Esophagus muscularis mucosa (tissue), 4 donors: ENCODE measurements around the gene NTN5. TPM values are rescaled to one million over a fixed set of nuclear protein-coding genes. Genes with fewer than 3 reads are reported as not detected.
"Not testable (repeated sequence)": the region's sequence is repeated elsewhere in the genome, so short reads cannot be mapped to it uniquely, and the experiment has no call there.

ENCODE experiments used
- DNase-seq: peaks from one replicate; pipeline ENCODE4 v3.0.0-alpha.2; 2017; ENCODE audit errors: extremely low spot score
- H3K27ac ChIP-seq, 4 donors: fragments of 200-600 bp; sonication (generic); replicated peaks in 1 of 4; 1 replicate in 3 of 4; 2 replicates in 1 of 4; pipeline ENCODE4 v1.5.1; 2016 to 2019; ENCODE audit warnings: mild to moderate bottlenecking in 1 of 4
- H3K27me3 ChIP-seq, 4 donors: fragments of 200-600 bp; sonication (generic); one replicate each; pipeline versions ENCODE4 v1.5.1 to v1.6.0; 2016 to 2019
- H3K36me3 ChIP-seq, 4 donors: fragments of 200-600 bp; sonication (generic); one replicate each; pipeline ENCODE4 v1.5.1; 2016 to 2019
- H3K4me1 ChIP-seq, 4 donors: fragments of 200-600 bp; sonication (generic); one replicate each; pipeline ENCODE4 v1.5.1; 2016 to 2019
- H3K4me3 ChIP-seq, 4 donors: fragments of 200-600 bp; sonication (generic); 1 replicate in 2 of 4; 2 replicates in 2 of 4; pipeline ENCODE4 v1.5.1; 2016 to 2019; ENCODE audit warnings: mild to moderate bottlenecking in 4 of 4, moderate library complexity in 1 of 4
- H3K9me3 ChIP-seq, 4 donors: fragments of 200-600 bp; sonication (generic); 1 replicate in 3 of 4; 2 replicates in 1 of 4; pipeline ENCODE4 v1.5.1; 2016 to 2019
- EP300 ChIP-seq: sonication (generic); formaldehyde crosslinking; IDR thresholded peaks from one replicate; pipeline ENCODE4 v1.6.1; 2017; ENCODE audit warnings: antibody characterized with exemption
- POLR2A ChIP-seq: fragments of 450-650 bp; IDR thresholded peaks from one replicate; pipeline ENCODE4 v1.6.1; 2017; ENCODE audit warnings: antibody characterized with exemption, moderate library complexity, mild to moderate bottlenecking, low read depth
- POLR2AphosphoS5 ChIP-seq, 2 donors: sonication (generic); formaldehyde crosslinking; IDR thresholded peaks; one replicate each; pipeline ENCODE4 v1.6.1; 2017; ENCODE audit warnings: antibody characterized with exemption in 2 of 2
- WGBS: methylation state at CpG from one replicate; pipeline ENCODE4 v1.1.5; 2018; 5-methylcytosine and 5-hydroxymethylcytosine counted together
- intact Hi-C: fragments of 100-400 bp; cut with DNase I; formaldehyde crosslinking; loops from one replicate; pipeline ENCODE4 v1.15.1; 2023
- total RNA-seq, 4 donors: library from RNA; depleted of rRNA; stranded (reverse); fragments of >200 nt; gene quantifications; one replicate each; pipeline versions ENCODE4 v1.1.0 to v1.2.1, GENCODE V29; 2016
- TF ChIP-seq, protein P1 (sequence below), 3 experiments: fragments of 200-600 bp in 2 of 3; fragments of 450-650 bp in 1 of 3; sonication (generic) in 2 of 3; IDR thresholded peaks; one replicate each; pipeline ENCODE4 v1.5.1; 2017 to 2019; ENCODE audit warnings: antibody characterized with exemption in 3 of 3, mild to moderate bottlenecking in 2 of 3, moderate library complexity in 1 of 3

NTN5 gene
- total RNA-seq, 4 donors from 2014 or later = under 0.01 to 0.34 (median 0.17) TPM; not detected in 1

DNA sequence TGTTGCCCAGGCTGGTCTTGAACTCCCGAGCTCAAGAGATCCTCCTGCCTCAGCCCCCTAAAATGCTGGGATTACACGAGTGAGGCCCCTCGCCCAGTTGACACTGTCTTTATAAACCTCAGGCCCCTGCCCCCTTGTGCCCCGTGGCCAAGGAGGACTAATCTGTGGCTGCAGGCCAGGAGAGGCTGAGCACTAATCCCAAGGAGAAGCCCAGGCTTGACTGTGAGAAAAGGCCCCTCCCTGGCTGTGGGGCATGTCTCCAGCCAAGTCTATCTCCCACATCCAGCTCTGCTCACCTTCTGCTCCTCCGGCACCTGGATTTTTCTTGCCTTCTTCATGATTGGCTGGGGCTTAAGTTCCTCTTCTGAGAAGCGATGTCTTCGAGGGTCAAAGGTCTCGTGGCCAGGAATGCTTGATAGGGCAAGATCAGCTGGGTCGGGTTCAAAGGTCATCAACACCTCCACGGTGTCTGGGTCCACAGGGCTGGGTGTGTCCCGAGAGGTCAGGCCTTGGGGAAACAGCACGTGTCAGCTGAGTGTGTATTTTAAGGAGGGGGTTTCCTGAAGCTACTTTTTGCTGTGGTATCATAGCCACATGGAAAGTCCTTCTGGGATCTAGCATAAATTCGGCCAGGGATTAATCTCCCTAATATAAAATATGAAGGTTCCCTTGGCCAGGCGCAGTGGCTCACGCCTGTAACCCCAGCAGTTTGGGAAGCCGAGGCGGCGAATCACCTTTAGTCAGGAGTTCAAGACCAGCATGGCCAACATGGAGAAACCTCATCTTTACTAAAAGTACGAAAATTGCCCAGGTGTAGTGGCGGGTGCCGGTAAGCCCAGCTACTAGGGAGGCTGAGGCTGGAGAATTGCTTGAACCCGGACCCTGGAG is 39.4 kb downstream of the NTN5 start:
- intact Hi-C loops = no loop called here
- no peak for DNase-seq
- Histone ChIP-seq H3K27ac (peak overlapping the region; percentile 95 to 100 (median 96)), H3K36me3 (peaks cover 0 to 35% (median 0%) of the 10 kb centered on the region in 4 donors), H3K4me3 (peak overlapping the region in 3 of 4 donors; percentile 78 to 81 (median 79)), H3K9me3 (no peaks in the 10 kb centered on the region), H3K4me1 (peaks cover 64 to 90% (median 86%) of the 10 kb centered on the region in 4 donors), H3K27me3 (no peaks in the 10 kb centered on the region)
- WGBS = 73% methylated on average over 18 of the region's 22 CpGs
- TF ChIP-seq POLR2AphosphoS5 (IDR thresholded peaks at IDR 0.05) (no peak), POLR2A (no peak), EP300 (no peak)
- TF ChIP-seq, protein P1, sequence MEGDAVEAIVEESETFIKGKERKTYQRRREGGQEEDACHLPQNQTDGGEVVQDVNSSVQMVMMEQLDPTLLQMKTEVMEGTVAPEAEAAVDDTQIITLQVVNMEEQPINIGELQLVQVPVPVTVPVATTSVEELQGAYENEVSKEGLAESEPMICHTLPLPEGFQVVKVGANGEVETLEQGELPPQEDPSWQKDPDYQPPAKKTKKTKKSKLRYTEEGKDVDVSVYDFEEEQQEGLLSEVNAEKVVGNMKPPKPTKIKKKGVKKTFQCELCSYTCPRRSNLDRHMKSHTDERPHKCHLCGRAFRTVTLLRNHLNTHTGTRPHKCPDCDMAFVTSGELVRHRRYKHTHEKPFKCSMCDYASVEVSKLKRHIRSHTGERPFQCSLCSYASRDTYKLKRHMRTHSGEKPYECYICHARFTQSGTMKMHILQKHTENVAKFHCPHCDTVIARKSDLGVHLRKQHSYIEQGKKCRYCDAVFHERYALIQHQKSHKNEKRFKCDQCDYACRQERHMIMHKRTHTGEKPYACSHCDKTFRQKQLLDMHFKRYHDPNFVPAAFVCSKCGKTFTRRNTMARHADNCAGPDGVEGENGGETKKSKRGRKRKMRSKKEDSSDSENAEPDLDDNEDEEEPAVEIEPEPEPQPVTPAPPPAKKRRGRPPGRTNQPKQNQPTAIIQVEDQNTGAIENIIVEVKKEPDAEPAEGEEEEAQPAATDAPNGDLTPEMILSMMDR (IDR thresholded peaks at IDR 0.05) = no peak

DNA sequence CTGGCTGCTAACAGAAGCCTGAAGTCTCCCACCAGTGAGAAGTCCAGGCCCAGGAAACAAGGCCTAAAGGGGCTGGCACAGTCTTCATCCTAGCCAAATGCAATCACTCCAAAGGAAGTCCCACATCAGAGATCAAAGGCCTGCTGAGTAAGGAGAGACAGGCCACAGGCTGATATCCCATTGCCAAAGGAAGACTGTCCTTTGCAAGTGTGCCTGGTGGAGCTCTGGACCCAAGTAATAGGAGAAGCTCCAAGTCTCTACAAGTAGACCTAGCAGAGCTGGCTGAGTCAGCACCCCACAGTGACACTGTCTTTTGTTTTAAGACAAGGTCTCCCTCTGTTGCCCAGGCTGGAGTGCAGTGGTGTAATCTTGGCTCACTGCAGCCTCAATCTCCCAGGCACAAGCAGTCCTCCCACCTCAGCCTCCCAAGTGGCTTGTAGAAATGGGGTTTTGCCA is 40.1 kb downstream of the NTN5 start:
- Histone ChIP-seq H3K9me3 (no peaks in the 10 kb centered on the region), H3K4me1 (peaks cover 63 to 86% (median 83%) of the 10 kb centered on the region in 4 donors), H3K4me3 (no peak overlapping the region), H3K27ac (peak overlapping the region; percentile 95 to 100 (median 96)), H3K27me3 (no peaks in the 10 kb centered on the region), H3K36me3 (peaks cover 0 to 42% (median 0%) of the 10 kb centered on the region in 4 donors)
- no peak for TF ChIP-seq POLR2AphosphoS5 (IDR thresholded peaks at IDR 0.05)
- TF ChIP-seq EP300 = no peak
- TF ChIP-seq, protein P1 (IDR thresholded peaks at IDR 0.05) = no peak
- TF ChIP-seq POLR2A = no peak
- intact Hi-C loops = no loop called here
- no peak for DNase-seq

DNA sequence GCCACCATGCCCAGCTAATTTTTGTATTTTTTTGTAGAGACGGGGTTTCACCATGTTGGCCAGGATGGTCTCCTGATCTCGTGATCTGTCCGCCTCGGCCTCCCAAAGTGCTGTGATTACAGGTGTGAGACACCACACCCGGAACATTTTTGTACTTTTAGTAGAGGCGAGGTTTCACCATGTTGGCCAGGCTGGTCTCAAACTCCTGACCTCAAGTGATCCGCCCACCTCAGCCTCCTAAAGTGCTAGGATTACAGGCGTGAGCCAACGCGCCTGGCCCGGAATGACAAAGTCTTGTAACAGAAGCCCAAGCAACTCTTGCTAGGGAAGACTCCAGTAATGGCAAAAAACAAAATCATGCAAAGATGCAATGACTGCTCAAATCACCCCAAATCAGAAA is 40.5 kb downstream of the NTN5 start:
- peaks cover 63 to 85% (median 83%) of the 10 kb centered on the region in 4 donors for H3K4me1 ChIP-seq
- H3K27me3 ChIP-seq, DNase-seq, intact Hi-C loops, H3K9me3 ChIP-seq, H3K4me3 ChIP-seq: not testable (repeated sequence)
- H3K36me3 ChIP-seq = peaks cover 0 to 46% (median under 1%) of the 10 kb centered on the region in 4 donors
- peak overlapping the region in 3 of 4 donors; percentile 95 to 100 (median 97) for H3K27ac ChIP-seq
- 91% methylated on average over 11 of the region's 11 CpGs for WGBS

DNA sequence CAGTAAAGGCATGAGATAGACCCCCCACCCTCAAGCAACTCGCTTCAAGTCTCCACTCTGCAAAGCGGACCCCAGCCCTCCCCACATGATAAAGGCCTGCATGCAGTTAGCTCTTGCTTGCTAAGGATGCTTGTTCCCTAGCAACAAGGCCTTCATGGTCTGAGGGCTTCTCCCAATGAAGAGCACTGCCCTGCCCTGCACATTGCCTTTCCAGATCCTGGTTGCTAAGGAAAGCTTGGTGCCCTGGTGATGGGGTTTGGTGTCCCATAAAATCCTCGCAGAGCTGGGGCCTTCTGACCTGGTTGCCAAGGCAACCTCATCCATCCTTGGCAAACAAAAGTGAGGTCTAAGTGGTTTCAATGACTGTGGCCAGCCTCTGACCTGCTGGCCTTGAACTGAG is 41.6 kb downstream of the NTN5 start:
- TF ChIP-seq, protein P1 (IDR thresholded peaks at IDR 0.05) = no peak
- TF ChIP-seq POLR2AphosphoS5 (IDR thresholded peaks at IDR 0.05) (no peak), EP300 (no peak), POLR2A (no peak)
- H3K9me3 ChIP-seq = no peaks in the 10 kb centered on the region
- H3K27ac ChIP-seq = peak overlapping the region; percentile 78 to 100 (median 90)
- WGBS = 56% methylated on average over 2 of the region's 3 CpGs
- peak overlapping the region in 2 of 4 donors; percentile 8 to 38 for H3K4me3 ChIP-seq
- H3K36me3 ChIP-seq = peaks cover 0 to 54% (median 6%) of the 10 kb centered on the region in 4 donors
- intact Hi-C loops = no loop called here
- DNase-seq = no peak
- no peaks in the 10 kb centered on the region for H3K27me3 ChIP-seq
- H3K4me1 ChIP-seq = peaks cover 54 to 75% (median 73%) of the 10 kb centered on the region in 4 donors

DNA sequence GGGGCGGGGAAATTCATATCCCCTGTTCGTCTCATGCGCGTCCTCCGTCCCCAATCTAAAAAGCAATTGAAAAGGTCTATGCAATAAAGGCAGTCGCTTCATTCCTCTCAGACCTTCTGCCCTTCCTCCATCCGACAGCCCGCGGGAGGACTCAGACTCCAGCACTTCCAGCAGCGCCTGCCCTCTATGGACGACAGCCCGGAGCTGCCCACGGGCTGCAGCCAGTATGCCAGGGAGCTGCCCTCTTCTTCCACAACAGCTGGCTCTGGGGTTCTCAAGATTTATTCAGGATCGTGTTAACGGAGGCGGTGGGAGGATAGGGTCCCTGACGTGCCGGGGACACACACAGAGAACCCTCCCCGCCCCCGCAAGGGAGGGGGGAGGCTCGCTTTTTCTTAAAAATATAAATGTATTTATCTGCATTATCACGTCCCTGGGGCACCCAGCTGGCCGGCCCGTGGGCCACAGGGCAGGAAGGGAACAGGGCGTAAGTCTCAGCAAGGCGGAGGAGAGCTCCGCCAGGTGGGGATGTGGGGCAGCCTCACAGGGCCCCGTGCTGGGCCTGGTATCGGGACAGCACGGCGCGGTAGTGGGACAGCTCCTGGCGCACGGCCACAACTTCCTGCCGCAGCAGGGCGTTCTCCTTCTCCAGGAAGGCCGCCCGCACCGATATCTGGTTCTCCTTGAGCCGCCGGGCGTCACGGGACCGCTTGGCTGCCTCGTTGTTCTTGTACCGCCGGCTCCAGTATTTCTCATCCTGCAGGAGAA is 42.3 kb downstream of the NTN5 start:
- TF ChIP-seq, protein P1 (IDR thresholded peaks at IDR 0.05) = peak in 2 of 3 experiments; percentile 19 to 24
- TF ChIP-seq POLR2AphosphoS5 (IDR thresholded peaks at IDR 0.05) = peak; percentile 42 to 85
- TF ChIP-seq EP300 = no peak
- peaks cover 0 to 61% (median 12%) of the 10 kb centered on the region in 4 donors for H3K36me3 ChIP-seq
- H3K27ac ChIP-seq = peak overlapping the region; percentile 78 to 100 (median 90)
- intact Hi-C loops = no loop called here
- DNase-seq = no peak
- H3K27me3 ChIP-seq = no peaks in the 10 kb centered on the region
- no peaks in the 10 kb centered on the region for H3K9me3 ChIP-seq
- 13% methylated on average over 35 of the region's 47 CpGs for WGBS
- H3K4me1 ChIP-seq = peaks cover 50 to 73% (median 70%) of the 10 kb centered on the region in 4 donors
- H3K4me3 ChIP-seq = peak overlapping the region; percentile 2 to 38 (median 8)
